ENCODE data around the gene PLN.

DNA sequence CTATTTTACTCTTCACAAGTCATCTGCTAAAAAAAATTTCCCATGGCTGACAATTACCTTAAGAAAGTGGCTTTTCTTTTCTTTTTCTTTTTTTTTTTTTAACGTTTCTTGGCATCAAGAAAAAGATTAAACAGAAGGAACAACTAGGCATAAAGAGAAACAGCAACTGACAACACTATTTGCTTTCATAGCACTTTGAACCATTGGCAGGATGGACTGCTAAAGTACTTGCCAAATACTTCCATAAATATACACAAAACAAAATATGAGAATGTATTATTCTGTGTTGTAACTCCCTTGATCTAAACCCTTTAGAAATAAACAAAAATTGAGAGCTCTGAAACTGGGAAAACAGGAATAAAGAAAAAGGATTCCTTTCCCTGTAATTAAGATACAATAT lies 20.0 kb upstream of the PLN start:
- no peak for TF ChIP-seq CHD4 (IDR thresholded peaks at IDR 0.05)
- TF ChIP-seq, protein P1, sequence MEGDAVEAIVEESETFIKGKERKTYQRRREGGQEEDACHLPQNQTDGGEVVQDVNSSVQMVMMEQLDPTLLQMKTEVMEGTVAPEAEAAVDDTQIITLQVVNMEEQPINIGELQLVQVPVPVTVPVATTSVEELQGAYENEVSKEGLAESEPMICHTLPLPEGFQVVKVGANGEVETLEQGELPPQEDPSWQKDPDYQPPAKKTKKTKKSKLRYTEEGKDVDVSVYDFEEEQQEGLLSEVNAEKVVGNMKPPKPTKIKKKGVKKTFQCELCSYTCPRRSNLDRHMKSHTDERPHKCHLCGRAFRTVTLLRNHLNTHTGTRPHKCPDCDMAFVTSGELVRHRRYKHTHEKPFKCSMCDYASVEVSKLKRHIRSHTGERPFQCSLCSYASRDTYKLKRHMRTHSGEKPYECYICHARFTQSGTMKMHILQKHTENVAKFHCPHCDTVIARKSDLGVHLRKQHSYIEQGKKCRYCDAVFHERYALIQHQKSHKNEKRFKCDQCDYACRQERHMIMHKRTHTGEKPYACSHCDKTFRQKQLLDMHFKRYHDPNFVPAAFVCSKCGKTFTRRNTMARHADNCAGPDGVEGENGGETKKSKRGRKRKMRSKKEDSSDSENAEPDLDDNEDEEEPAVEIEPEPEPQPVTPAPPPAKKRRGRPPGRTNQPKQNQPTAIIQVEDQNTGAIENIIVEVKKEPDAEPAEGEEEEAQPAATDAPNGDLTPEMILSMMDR (IDR thresholded peaks at IDR 0.05 in 2 of 3, conservative IDR thresholded peaks at IDR 0.05 in 1 of 3; ENCODE audit: control insufficient read depth in 2 of 3, extremely low read depth in 1 of 3, insufficient read depth in 1 of 3, low read depth in 3 of 3, low read length in 3 of 3), result no peak
- TF ChIP-seq SRF (IDR thresholded peaks at IDR 0.05; ENCODE audit: low read depth in 2 of 2, low read length in 2 of 2), result no peak
- TF ChIP-seq FOS (IDR thresholded peaks at IDR 0.05; ENCODE audit: borderline replicate concordance, extremely low read depth, insufficient read length), result no peak
- TF ChIP-seq, protein P2, sequence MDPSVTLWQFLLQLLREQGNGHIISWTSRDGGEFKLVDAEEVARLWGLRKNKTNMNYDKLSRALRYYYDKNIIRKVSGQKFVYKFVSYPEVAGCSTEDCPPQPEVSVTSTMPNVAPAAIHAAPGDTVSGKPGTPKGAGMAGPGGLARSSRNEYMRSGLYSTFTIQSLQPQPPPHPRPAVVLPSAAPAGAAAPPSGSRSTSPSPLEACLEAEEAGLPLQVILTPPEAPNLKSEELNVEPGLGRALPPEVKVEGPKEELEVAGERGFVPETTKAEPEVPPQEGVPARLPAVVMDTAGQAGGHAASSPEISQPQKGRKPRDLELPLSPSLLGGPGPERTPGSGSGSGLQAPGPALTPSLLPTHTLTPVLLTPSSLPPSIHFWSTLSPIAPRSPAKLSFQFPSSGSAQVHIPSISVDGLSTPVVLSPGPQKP (IDR thresholded peaks at IDR 0.05; ENCODE audit: low read depth, low read length), result no peak
- no peak for TF ChIP-seq TAF1 (IDR thresholded peaks at IDR 0.05; ENCODE audit: borderline replicate concordance, low read depth, low read length)
- TF ChIP-seq TCF3 (IDR thresholded peaks at IDR 0.05; ENCODE audit: borderline replicate concordance, insufficient read depth, low read depth, low read length), result no peak
- no peak for TF ChIP-seq ZNF24 (IDR thresholded peaks at IDR 0.05)
- TF ChIP-seq EZH2 (IDR thresholded peaks at IDR 0.05; ENCODE audit: borderline replicate concordance, control insufficient read depth, low read depth, low read length), result no peak

All from GM12878 (cell line).